ENCODE measurements around the gene DUSP15.

The DUSP15 gene

GRCh38 chr20:31861135-31861384 is 9.3 kb downstream of the DUSP15 start:
- peak overlapping the region; percentile 39 for H3K4me3 ChIP-seq (ENCODE audit: low read depth, low read length)
- no peak for TF ChIP-seq CTCF (IDR thresholded peaks at IDR 0.05; ENCODE audit: insufficient read depth, low read depth, low read length, missing control alignments)
- no peak for DNase-seq (ENCODE audit: low read depth)

- DNase-seq (ENCODE audit: low read depth) = no peak
- TF ChIP-seq CTCF (IDR thresholded peaks at IDR 0.05; ENCODE audit: insufficient read depth, low read depth, low read length, missing control alignments) = no peak
- peak overlapping the region; percentile 39; the same call in 1 of the 2 replicates for H3K4me3 ChIP-seq (ENCODE audit: low read depth, low read length)
Measured at GRCh38 chr20:31860390-31861134, 9.8 kb downstream of the DUSP15 start.

- DNase-seq (ENCODE audit: low read depth) = no peak
- no peak for TF ChIP-seq CTCF (IDR thresholded peaks at IDR 0.05; ENCODE audit: insufficient read depth, low read depth, low read length, missing control alignments)
- H3K4me3 ChIP-seq (ENCODE audit: low read depth, low read length) = no peak overlapping the region
Measured at GRCh38 chr20:31859998-31860380, 10.3 kb downstream of the DUSP15 start.

- DNase-seq (ENCODE audit: low read depth) = no peak
- H3K4me3 ChIP-seq (ENCODE audit: low read depth, low read length) = no peak overlapping the region
- no peak for TF ChIP-seq CTCF (IDR thresholded peaks at IDR 0.05; ENCODE audit: insufficient read depth, low read depth, low read length, missing control alignments)
Measured at GRCh38 chr20:31859266-31859997, 10.9 kb downstream of the DUSP15 start.

- no peak for TF ChIP-seq CTCF (IDR thresholded peaks at IDR 0.05; ENCODE audit: insufficient read depth, low read depth, low read length, missing control alignments)
- no peak for DNase-seq (ENCODE audit: low read depth)
- no peak overlapping the region for H3K4me3 ChIP-seq (ENCODE audit: low read depth, low read length)
Measured at GRCh38 chr20:31858760-31859083, 11.6 kb downstream of the DUSP15 start.

GRCh38 chr20:31857861-31858759 is 12.2 kb downstream of the DUSP15 start:
- H3K4me3 ChIP-seq (ENCODE audit: low read depth, low read length) = no peak overlapping the region
- DNase-seq (ENCODE audit: low read depth) = peak; percentile 70
- TF ChIP-seq CTCF (IDR thresholded peaks at IDR 0.05; ENCODE audit: insufficient read depth, low read depth, low read length, missing control alignments) = no peak

All from GM12865 (cell line).